Muscle of arm (tissue), 12 donors: Measurements from ENCODE around the gene NR2F2. TPM values are rescaled to one million over a fixed set of nuclear protein-coding genes. Genes with fewer than 3 reads are reported as not detected.

Experiments
- DNase-seq: peaks from one replicate; pipeline ENCODE4 v3.0.0-alpha.2; 2013
- polyA plus RNA-seq, 12 donors: library from polyadenylated mRNA; unstranded; fragments of 120-200 nt; gene quantifications; one replicate each; pipeline ENCODE4 v1.2.1, GENCODE V29; 2013; ENCODE audit not compliant: insufficient read length in 12 of 12

Gene NR2F2
- polyA plus RNA-seq, 12 donors, result 43.3 to 88.7 (median 55.2) TPM; not detected in 1

- DNase-seq, result peak; percentile 17
Measured at GRCh38 chr15:96329403-96329981, 1.0 kb upstream of the NR2F2 start.

DNA sequence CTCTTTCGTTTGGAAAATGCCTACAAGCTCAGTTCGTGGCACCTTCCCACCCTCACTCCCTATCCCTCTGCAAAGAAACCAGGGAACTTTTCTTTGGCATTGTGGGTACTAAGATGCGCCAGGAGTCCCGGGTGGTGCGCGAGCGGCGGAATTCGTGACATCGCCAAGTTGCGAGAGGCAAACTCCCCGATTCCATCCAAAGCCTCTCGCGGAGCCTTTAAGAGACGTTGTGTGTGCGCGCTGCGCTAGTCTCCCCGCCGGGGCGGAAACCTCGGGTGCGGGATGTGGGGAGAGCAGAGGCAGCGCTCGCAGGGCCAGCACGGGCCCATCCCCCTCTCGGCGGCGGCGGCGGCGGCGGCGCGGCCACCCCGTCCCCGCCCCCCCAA is 443 bp upstream of the NR2F2 start:
- peak; percentile 65 for DNase-seq

- no peak for DNase-seq
Measured at GRCh38 chr15:96331144-96331944, 844 bp downstream of the NR2F2 start.

DNA sequence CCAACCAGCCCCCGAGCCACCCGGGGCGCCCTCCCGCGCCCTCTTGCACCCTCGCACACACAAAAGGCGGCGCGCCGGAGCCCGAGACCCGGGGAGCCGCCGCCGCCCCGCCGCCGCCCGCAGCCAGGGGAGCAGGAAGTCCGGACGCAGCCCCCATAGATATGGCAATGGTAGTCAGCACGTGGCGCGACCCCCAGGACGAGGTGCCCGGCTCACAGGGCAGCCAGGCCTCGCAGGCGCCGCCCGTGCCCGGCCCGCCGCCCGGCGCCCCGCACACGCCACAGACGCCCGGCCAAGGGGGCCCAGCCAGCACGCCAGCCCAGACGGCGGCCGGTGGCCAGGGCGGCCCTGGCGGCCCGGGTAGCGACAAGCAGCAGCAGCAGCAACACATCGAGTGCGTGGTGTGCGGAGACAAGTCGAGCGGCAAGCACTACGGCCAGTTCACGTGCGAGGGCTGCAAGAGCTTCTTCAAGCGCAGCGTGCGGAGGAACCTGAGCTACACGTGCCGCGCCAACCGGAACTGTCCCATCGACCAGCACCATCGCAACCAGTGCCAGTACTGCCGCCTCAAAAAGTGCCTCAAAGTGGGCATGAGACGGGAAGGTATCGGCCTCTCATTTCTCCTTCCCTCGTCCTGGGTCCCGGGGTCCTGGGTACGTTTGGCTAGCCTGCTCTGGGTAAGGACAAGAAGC is 1.6 kb downstream of the NR2F2 start:
- no peak for DNase-seq

DNA sequence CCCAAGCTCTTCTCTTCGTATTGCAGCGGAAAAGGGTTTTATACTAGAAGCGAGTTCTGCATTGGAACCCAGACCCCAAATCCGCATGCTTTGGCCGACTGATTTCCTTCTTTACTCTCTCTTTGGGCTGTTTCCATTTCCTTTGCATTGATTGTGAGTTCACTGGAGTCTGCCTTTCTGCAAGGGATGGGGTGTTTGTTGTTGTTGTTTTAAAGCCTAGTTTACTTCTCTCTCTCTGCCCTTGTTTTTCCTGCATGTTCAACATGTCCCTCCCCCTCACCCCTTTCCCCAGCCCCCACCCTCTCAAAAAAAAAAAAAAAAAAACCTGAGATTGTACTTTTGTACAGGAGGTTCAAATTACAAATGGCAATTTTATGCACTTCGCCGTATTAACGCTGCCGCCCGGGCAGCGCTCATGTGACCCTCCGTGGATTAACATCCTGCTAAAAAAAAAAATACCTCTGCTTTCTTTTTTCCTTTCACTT is 2.2 kb downstream of the NR2F2 start:
- DNase-seq, result no peak

DNA sequence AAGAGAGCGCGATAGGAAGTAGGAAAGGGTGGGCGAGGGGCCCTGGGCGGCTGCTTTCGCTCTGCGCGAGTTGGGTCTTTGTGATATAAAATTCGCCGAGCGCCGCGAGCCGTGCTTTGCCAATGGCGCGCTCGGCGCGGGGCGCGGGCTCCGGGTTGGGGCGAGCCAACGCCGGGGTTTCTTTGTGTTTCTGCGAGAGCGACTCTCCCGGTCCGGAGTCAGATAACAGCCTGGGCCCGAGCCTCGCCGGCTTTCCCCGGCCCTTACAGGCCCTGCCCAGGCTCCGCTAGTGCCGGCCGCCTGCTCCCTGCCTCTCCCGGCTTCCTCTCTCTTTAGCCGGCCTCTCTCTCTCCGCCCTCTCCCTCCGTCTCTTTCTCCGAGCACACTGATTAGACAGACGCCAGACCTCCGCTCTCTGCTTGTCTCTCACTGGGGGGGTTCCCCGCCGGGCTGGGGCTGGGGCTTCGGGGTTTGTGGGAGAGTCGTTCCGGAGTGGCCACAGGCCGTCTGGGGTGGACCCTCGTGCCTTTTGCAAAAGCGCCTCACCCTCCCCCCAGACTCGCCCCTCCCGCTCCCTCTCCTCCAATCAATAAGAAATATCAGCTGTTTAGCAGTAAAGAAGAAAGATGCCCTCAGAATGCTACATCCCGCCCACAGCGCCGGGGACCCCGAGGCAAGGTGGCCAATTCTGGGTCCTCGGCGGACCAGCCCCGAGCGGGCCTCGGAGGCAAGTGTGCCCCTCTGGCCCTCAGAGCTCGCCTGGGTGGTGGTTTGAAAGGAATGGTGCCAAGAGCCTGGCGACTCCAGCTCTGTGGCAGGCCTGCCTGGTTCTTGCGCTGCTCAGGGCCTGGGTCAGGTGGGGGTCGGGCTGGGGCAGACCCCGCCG is 2.9 kb downstream of the NR2F2 start:
- no peak for DNase-seq

DNA sequence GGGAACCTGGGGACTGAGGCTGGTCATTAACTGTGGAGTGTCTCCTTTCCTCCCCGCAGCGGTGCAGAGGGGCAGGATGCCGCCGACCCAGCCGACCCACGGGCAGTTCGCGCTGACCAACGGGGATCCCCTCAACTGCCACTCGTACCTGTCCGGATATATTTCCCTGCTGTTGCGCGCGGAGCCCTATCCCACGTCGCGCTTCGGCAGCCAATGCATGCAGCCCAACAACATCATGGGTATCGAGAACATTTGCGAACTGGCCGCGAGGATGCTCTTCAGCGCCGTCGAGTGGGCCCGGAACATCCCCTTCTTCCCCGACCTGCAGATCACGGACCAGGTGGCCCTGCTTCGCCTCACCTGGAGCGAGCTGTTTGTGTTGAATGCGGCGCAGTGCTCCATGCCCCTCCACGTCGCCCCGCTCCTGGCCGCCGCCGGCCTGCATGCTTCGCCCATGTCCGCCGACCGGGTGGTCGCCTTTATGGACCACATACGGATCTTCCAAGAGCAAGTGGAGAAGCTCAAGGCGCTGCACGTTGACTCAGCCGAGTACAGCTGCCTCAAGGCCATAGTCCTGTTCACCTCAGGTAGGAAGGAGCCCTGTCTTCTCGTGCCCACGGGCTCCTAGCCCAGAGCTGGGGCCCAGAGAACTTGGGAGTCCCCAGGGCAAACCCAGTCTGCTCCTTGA is 3.7 kb downstream of the NR2F2 start:
- DNase-seq, result no peak

- DNase-seq, result no peak
Measured at GRCh38 chr15:96334705-96335410, 4.4 kb downstream of the NR2F2 start.

DNA sequence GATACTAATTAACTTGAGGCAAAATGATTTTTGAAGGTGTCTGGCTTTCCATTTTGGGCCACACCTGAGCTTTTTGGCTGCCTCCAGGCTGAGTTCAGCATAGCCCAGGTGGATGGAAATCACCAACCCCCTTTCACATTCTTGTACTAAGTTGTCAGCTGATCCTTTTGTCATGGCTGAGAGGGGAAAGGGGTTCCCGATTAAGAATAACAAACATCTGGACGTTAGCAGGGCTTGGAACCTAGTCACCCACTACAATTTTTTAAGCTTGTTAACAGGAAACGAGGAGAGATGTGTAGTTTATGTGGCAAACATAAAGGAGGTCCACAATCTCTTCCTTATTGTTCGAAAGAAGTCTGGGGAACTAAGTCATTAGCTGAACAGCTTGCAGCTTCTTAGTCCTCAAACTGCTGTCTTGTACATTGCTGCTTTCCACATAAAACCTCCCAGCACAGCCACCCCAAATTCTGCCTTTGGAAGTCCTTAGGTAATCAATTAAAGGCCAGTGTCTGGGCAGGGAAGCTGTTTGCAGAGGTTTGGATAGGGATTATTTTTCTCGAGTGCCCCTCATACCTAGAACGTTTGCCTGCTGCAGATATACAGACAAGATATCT is 5.0 kb downstream of the NR2F2 start:
- no peak for DNase-seq

DNA sequence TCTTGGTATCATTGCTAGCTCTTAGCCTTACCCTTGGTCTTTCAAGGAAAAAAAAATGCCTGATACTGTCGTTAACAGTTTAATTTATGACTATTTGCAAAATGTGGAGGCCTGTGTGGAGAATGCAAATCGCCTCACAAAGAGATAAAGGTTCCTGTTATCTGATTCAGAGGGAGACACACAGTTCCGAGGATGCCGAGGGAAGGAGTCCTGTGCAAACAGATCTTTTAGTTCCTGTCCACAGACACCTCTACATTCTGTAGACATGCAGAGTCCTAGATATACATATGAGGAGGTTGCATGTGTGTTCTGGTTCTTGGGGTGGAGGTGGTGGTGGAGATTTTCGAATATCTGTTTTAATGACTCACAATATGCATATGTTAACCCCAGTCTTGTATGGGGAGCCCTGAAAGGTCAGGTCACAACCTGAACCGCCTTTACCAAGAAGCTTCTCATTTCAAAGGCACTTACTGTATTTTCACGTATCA is 5.7 kb downstream of the NR2F2 start:
- DNase-seq, result no peak

DNA sequence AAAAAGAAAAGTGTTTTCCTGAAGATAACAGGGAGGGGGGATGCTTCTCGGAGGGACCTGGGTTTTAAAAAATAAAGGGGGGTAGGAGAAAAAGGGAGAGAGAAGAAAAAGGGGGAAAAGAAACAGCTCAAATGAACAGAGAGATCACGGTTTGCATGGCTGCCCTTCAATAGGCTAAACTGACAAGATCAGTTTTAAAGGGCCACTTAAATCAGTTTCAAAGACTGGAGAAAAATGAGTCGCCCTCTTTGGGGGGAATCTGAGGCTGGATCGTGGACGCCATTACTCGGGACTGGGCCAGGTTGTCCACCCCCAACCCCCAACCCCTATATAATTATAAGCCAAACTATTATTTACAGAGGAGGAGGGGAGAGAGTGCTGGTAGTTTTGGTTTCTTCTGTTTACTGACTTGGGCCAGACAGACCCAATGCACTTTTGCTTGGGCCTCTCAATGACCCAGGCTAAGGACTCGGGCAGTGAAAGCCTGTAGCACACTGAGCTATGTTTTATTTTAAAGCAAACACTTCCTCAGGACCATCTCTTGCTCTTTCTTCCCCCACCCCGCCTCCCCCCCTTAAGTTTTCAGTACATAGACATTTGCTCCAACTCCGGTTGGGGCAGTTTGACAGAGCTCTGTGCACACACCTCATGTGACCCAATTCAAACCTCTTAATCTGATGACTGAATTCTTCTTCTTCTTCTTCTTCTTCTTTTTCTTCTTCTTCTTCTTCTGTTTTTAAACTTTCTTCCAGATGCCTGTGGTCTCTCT is 6.3 kb downstream of the NR2F2 start:
- DNase-seq, result no peak

GRCh38 chr15:96337365-96338023 is 7.0 kb downstream of the NR2F2 start:
- no peak for DNase-seq

- DNase-seq, result no peak
Measured at GRCh38 chr15:96338074-96338765, 7.7 kb downstream of the NR2F2 start.

DNA sequence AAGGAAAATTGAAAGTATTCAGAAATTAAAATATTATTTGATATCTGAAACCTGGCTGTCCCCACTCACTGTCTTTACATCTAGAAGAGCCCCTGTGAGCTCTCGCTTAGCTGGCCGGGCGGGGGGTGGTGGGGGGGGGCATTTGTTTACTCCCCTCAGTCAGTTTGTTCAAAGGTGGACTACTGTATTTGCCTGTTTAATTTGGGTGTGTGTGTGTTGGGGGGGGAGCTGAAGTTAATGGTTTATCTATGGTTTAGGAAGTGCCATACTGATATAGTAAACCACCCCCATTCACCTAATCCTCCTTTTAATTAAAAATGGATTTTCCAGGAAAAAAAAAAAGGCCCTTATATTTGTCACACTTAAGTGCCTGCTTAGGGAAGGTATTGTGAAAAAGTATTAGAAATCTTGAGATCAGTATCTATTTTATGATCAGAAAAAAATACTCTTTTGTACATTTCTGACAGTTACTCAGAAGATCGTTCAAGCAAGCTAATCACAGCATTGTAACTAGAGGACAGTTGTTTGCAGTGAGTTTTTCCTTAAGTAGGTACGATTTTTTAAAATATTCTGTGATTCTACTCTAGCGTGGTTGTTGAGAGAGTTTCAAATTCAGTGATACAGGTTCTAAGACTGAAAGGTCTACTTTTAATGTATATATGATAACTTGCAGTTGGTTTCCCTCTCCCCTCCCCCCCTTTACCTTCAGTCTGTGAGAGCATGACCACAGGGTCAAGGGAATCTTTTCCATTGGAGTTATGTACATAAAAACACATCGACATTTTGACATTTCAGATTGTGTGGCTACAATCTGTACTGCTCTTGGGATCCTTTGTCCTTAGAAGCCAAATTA is 8.5 kb downstream of the NR2F2 start:
- no peak for DNase-seq

- DNase-seq, result no peak
Measured at GRCh38 chr15:96339619-96340347, 9.3 kb downstream of the NR2F2 start.

- no peak for DNase-seq
Measured at GRCh38 chr15:96340348-96340597, 9.8 kb downstream of the NR2F2 start.
